GM12874 (cell line): ENCODE results near the gene IL2RA.

Source experiments
- CTCF ChIP-seq: IDR thresholded peaks from 2 replicates; pipeline ENCODE4 v1.5.1; 2011; ENCODE audit warnings: low read depth, mild to moderate bottlenecking, control low read depth, low read length, moderate library complexity; ENCODE audit not compliant: insufficient read depth

IL2RA gene

DNA sequence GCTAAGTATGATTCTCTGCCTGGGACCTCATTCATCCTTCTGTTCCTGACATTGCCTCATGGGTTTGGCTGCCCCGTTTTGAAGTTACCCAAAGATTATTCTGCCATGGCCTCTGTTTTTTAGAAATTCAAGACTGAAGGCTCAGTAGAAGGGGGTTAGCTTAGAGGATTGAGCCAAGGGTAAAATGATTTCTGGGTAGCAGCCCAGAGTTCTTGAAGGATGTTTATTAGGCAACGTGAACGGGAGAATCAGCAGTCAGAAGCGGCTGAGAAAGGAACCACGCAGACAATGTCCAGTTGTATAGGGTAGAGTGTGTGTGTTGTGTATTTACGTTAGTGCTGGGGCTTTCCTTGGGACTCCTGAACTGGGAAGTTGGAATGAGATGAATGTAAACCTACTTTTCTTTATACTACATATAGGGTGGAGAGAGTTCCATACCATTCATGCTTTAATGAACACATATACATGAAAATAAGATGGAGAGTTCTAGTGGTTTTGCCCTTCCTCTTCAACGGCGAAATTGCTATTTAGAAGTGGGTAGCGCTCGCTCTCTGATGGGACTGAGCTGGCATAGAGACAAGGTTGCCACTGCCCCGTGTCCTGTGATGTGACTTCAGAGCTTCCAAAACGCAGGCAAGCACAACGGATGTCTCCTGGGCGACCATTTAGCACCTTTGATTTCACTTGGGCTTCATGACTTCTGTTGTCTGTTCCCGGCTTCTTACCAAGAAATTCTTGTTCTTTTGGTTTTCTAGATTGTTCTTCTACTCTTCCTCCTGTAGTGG lies 49.9 kb downstream of the IL2RA start:
- no peak for TF ChIP-seq CTCF

GRCh38 chr10:6011558-6011957 lies 50.6 kb downstream of the IL2RA start:
- no peak for TF ChIP-seq CTCF

DNA sequence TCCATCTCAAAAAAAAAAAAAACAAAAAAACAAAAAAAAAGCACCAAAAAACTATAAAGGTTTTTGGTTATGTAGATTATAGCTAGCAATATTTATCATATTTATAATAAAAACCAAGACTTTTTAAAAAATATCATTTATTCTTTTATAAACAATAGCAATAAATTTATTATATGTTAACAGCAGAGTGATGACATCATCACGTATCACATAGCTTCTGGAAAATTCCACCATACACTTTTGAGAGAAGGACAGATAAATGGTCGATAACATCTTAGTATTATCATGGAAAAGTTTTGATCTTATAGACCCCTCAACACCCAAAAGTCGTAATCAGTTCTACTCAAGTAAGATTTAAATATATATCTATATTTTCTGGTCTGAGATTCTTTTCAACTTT lies 51.6 kb downstream of the IL2RA start:
- no peak for TF ChIP-seq CTCF

DNA sequence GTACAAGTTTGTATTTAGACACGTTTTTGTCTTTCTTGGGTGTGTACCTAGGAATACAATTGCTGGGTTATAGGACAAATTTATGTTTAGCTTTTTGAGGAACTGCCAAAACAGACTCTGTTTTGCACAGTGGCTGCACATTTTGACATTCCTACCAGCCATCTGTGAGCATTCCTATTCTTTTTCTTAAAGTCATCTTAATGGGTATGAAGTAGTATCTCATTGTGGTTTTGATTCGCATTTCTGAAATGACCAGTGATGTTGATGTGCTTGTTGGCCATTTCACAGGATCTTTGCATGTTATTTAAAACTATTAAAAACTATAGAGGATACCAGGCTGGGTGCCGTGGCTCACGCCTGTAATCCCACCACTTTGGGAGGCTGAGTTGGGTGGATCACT lies 52.2 kb downstream of the IL2RA start:
- TF ChIP-seq CTCF, result no peak

- TF ChIP-seq CTCF, result no peak
Observed at GRCh38 chr10:6009150-6009549, 53.0 kb downstream of the IL2RA start.

DNA sequence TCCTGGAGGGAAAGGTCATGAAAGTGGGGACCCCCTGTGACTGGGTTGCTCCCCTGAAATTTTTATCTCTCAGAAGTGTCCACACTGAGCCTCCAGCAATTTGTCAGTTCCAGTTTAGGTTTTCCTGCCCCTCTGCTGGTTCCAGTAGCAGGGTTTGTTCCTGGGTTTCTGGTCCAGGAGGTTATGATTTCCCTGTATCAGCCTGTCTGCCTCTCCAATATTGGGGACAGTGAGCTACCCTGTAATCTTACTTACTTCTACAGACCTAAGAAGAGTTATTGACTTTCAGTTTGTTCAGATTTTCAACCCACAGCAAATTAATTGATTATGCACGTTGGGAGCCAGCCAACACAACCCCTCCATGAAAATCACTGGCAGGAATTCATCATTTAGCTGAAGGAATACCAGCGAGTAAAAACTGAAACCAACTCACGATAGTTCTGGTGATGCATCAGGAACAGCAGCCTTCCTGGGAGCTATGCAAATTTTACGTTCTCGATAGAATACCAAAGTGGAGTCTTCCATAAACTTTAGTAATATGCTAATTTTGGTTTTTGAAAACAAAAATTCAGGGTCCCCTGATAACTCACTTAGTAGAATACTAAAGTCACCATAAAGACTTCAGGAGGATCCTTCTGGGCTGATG lies 53.5 kb downstream of the IL2RA start:
- no peak for TF ChIP-seq CTCF

GRCh38 chr10:6006991-6007390 lies 55.2 kb downstream of the IL2RA start:
- no peak for TF ChIP-seq CTCF
